Endothelial cell of umbilical vein (primary cell): Measurements from ENCODE around the gene CA6. TPM values are rescaled to one million over a fixed set of nuclear protein-coding genes. Genes with fewer than 3 reads are reported as not detected.

Experiments
- BruUV-seq: library from RNA; stranded (reverse); fragments of 400-500 nt; replicated peaks from 2 replicates; lab custom pipeline; 2021; lab: Mats Ljungman, UMichigan
- CTCF ChIA-PET: fragments of 300-600, 350-600 bp; sonication (Branson Sonifier 250); formaldehyde crosslinking; loops from one replicate; lab custom pipeline; 2021; ENCODE audit warnings: antibody characterized with exemption, inconsistent platforms; lab: Charles Lee
- POLR2A ChIA-PET: fragments of 300-600, 350-600 bp; sonication (Branson Sonifier 250); formaldehyde crosslinking; loops from one replicate; lab custom pipeline; 2021; ENCODE audit warnings: antibody characterized with exemption, inconsistent platforms; lab: Charles Lee
- DNase-seq: peaks from one replicate; pipeline ENCODE4 v3.0.0-alpha.2; 2011; ENCODE audit warnings: low read depth, low spot score
- FAIRE-seq: peaks from 2 replicates; lab custom pipeline; 2011; peaks lifted over from hg19 to GRCh38; lab: Jason Lieb, UNC
- H2AFZ ChIP-seq: 2 replicates; pipeline ENCODE4 v1.6.0; 2012; ENCODE audit warnings: low read depth, low read length, control low read depth, inconsistent platforms
- H3K27ac ChIP-seq: 2 replicates; pipeline ENCODE4 v1.5.1; 2011; ENCODE audit warnings: low read depth, mild to moderate bottlenecking, control low read depth, low read length, moderate library complexity; ENCODE audit not compliant: insufficient read depth
- H3K27me3 ChIP-seq, 2 experiments: 2 replicates each; pipeline versions ENCODE4 v1.6.0 to v1.6.1; 2011; ENCODE audit warnings: low read length in 2 of 2, mixed read lengths in 1 of 2; ENCODE audit not compliant: control insufficient read depth in 2 of 2, insufficient read depth in 2 of 2
- H3K36me3 ChIP-seq, 2 experiments: 2 replicates in 1 of 2; 3 replicates in 1 of 2; pipeline ENCODE4 v1.5.1; 2011; ENCODE audit warnings: low read length in 2 of 2, mild to moderate bottlenecking in 1 of 2, moderate library complexity in 1 of 2; ENCODE audit not compliant: control insufficient read depth in 2 of 2, insufficient read depth in 2 of 2; ENCODE audit errors: extremely low read depth in 1 of 2
- H3K4me1 ChIP-seq: 3 replicates; pipeline ENCODE4 v1.5.1; 2011; ENCODE audit warnings: mild to moderate bottlenecking, low read length; ENCODE audit not compliant: control insufficient read depth, insufficient read depth; ENCODE audit errors: extremely low read depth
- H3K4me2 ChIP-seq: 2 replicates; pipeline ENCODE4 v1.6.1; 2011; ENCODE audit warnings: low read length, control low read depth, mixed read lengths; ENCODE audit not compliant: insufficient read depth
- H3K4me3 ChIP-seq, 3 experiments: fragments of 200-600 bp in 1 of 3; sonication (generic), shearing (Covaris generic) in 1 of 3; replicated peaks in 1 of 3; 2 replicates each; pipeline ENCODE4 v1.5.1; 2011 to 2016; ENCODE audit warnings: control low read depth in 3 of 3, low read length in 3 of 3, mild to moderate bottlenecking in 2 of 3, inconsistent platforms in 1 of 3, low read depth in 1 of 3, moderate library complexity in 1 of 3; ENCODE audit not compliant: insufficient read depth in 1 of 3
- H3K79me2 ChIP-seq: 2 replicates; pipeline ENCODE4 v1.6.0; 2012; ENCODE audit warnings: low read length, inconsistent platforms; ENCODE audit not compliant: control insufficient read depth, insufficient read depth
- H3K9ac ChIP-seq: replicated peaks from 2 replicates; pipeline ENCODE3; 2011; ENCODE audit warnings: low read length, control low read depth; ENCODE audit not compliant: insufficient read depth; ENCODE audit errors: extremely low read depth
- H3K9me1 ChIP-seq: replicated peaks from 3 replicates; pipeline ENCODE4 v1.6.0; 2011; ENCODE audit warnings: mild to moderate bottlenecking, low read length; ENCODE audit not compliant: control insufficient read depth, insufficient read depth; ENCODE audit errors: extremely low read depth
- H3K9me3 ChIP-seq: replicated peaks from 2 replicates; pipeline ENCODE4 v1.5.1; 2012; ENCODE audit warnings: low read length, inconsistent platforms; ENCODE audit not compliant: control insufficient read depth, insufficient read depth
- H4K20me1 ChIP-seq: replicated peaks from 2 replicates; pipeline ENCODE3; 2011; ENCODE audit warnings: mild to moderate bottlenecking, low read length; ENCODE audit not compliant: control insufficient read depth, insufficient read depth; ENCODE audit errors: extremely low read depth
- EZH2 ChIP-seq: IDR thresholded peaks from 2 replicates; pipeline ENCODE4 v1.6.1; 2012; ENCODE audit warnings: borderline replicate concordance, low read depth, mild to moderate bottlenecking, moderate library complexity, low read length, inconsistent platforms; ENCODE audit not compliant: severe bottlenecking
- JUN ChIP-seq: IDR thresholded peaks from 2 replicates; pipeline ENCODE4 v1.6.1; 2011; ENCODE audit warnings: borderline replicate concordance, low read depth; ENCODE audit not compliant: insufficient read length, insufficient read depth
- POLR2AphosphoS5 ChIP-seq: IDR thresholded peaks from 2 replicates; pipeline ENCODE4 v1.6.1; 2012; ENCODE audit warnings: low read depth, mild to moderate bottlenecking, control low read depth, low read length, moderate library complexity; ENCODE audit not compliant: insufficient read depth
- dilution Hi-C: fragments of 300-500 bp; cut with MboI; formaldehyde crosslinking; loops from one replicate; pipeline ENCODE4 v1.15.0; 2019; ENCODE audit warnings: low sequenced_read_pairs; ENCODE audit not compliant: extremely low pct_ligation_motif_present
- intact Hi-C: fragments of 100-400 bp; cut with micrococcal nuclease; formaldehyde crosslinking; loops from one replicate; pipeline ENCODE4 v1.10.0; 2022
- polyA plus RNA-seq, 4 experiments: library from polyadenylated mRNA; depleted of rRNA in 3 of 4; stranded (reverse) in 3 of 4; unstranded in 1 of 4; fragments of >200 nt; gene quantifications; 2 replicates each; pipeline versions ENCODE4 v1.2.1 to v1.2.3, GENCODE V29; 2011 to 2012; ENCODE audit warnings: missing spikeins in 1 of 4
- total RNA-seq: library from RNA; stranded (reverse); gene quantifications from 2 replicates; pipeline ENCODE4 v1.2.3, GENCODE V29; 2021
- TF ChIP-seq, protein P1 (sequence below): IDR thresholded peaks from 2 replicates; pipeline ENCODE4 v1.6.1; 2011; ENCODE audit not compliant: insufficient read depth, insufficient read length

The CA6 gene
- total and polyA plus RNA-seq, 2 donors (not counting 3 experiments of a cell fraction or from before 2014, with no cell fraction given): not detected

DNA sequence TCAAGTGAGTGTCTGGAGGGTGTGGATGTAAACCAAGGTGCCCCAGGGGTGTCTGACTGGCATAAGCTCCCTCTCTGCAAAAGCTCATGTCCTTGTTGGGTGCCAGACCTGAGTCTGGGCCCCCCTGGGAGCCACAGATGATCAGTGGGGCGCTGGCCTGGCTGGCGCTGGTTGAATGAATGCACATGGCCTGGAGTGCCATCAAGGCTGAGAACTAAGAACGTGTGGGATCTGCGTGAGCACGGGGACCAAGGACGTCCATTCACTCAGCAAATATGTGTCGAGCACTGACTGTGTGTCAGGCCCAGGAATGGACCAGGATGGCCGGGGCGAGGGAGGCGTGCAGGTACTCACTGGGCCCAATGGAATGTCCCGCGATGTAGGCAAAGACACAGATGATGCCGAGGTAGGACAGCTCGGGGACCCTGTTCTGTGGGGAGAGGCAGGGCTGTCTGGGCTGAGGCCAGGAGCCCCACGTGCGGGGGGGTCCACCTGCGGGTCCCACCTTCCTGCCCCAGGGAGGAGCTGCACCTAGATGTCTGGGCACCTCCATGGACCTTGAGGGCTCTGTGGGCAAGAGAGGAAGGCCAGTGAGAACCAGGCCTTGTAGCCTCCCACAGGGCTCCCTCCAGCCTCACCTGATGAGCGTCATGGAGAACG, 61.4 kb downstream of the CA6 start:
- H3K36me3 ChIP-seq: no peaks in the 10 kb centered on the region
- intact Hi-C loops: loop anchor here (5.0 to 10.0 kb wide), 3 partner anchors 45 to 188 kb away; no protein-coding TSS in a partner anchor
- H3K9ac ChIP-seq: no peak overlapping the region
- DNase-seq: no peak
- peaks cover 2% of the 10 kb centered on the region for H3K4me1 ChIP-seq
- POLR2A ChIA-PET: no interaction called here
- H3K4me3 ChIP-seq: no peak overlapping the region
- peaks cover 0 to 4% of the 10 kb centered on the region in 2 experiments for H3K27me3 ChIP-seq
- no peak overlapping the region for H2AFZ ChIP-seq
- no peaks in the 10 kb centered on the region for H3K9me1 ChIP-seq
- dilution Hi-C loops: no loop called here
- no peaks in the 10 kb centered on the region for H3K79me2 ChIP-seq
- CTCF ChIA-PET: interaction anchor here (1.0 to 3.2 kb wide), 3 partner anchors 44 to 96 kb away, joined by 3 to 137 read pairs (median 6); no protein-coding TSS in a partner anchor
- TF ChIP-seq, protein P1, sequence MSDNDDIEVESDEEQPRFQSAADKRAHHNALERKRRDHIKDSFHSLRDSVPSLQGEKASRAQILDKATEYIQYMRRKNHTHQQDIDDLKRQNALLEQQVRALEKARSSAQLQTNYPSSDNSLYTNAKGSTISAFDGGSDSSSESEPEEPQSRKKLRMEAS: no peak
- TF ChIP-seq EZH2: no peak
- no peak for TF ChIP-seq JUN
- no peak for TF ChIP-seq POLR2AphosphoS5
- no peak overlapping the region for H3K27ac ChIP-seq
- BruUV-seq: no TSS peak
- no peaks in the 10 kb centered on the region for H3K9me3 ChIP-seq
- H4K20me1 ChIP-seq: no peaks in the 10 kb centered on the region
- no peak for FAIRE-seq
- no peak overlapping the region for H3K4me2 ChIP-seq

DNA sequence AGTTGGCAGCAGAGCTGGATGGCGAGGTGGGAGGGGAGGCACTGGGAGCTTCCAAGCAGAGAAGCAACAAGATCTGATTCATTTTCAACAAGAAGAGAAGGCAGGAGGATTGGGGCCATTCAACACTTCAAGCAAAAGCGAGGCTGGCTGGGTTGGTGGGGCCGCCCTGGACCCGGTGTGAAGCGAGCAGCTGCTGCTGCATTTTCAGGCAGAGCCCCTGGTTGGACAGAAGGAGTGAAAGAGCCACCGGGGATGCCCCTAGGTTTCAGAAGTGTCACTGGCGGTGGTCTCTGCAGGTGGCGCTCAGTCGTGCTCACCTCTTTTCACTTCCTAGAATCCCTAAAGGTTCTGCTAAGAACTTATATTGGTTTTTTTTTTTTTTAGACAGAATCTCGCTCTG, 62.6 kb downstream of the CA6 start:
- no peak for DNase-seq
- no peaks in the 10 kb centered on the region for H3K36me3 ChIP-seq
- peaks cover 0 to 2% of the 10 kb centered on the region in 2 experiments for H3K27me3 ChIP-seq
- no peak for TF ChIP-seq EZH2
- no peak for TF ChIP-seq POLR2AphosphoS5
- no peak overlapping the region for H2AFZ ChIP-seq
- H3K9me1 ChIP-seq: no peaks in the 10 kb centered on the region
- CTCF ChIA-PET: interaction anchor here (1.1 to 5.5 kb wide), 3 partner anchors 90 to 188 kb away, joined by 3 to 46 read pairs (median 6); no protein-coding TSS in a partner anchor
- H3K9me3 ChIP-seq: no peaks in the 10 kb centered on the region
- no peak overlapping the region for H3K4me2 ChIP-seq
- H3K9ac ChIP-seq: no peak overlapping the region
- H3K4me1 ChIP-seq: peaks cover 3% of the 10 kb centered on the region
- H3K79me2 ChIP-seq: no peaks in the 10 kb centered on the region
- no peak overlapping the region for H3K27ac ChIP-seq
- BruUV-seq: no TSS peak
- dilution Hi-C loops (no loop called here), intact Hi-C loops (loop anchor here (5.0 to 10.0 kb wide), 3 partner anchors 46 to 187 kb away; no protein-coding TSS in a partner anchor)
- H4K20me1 ChIP-seq: no peaks in the 10 kb centered on the region
- no peak for FAIRE-seq
- POLR2A ChIA-PET: no interaction called here
- no peak overlapping the region for H3K4me3 ChIP-seq
